Amygdala (tissue), 56 donors: ENCODE measurements around the gene IFT52.
"Not testable (repeated sequence)": the region's sequence is repeated elsewhere in the genome, so short reads cannot be mapped to it uniquely, and the experiment has no call there.

Source experiments
- DNase-seq, 56 donors: peaks; one replicate each; lab custom pipeline; 2025; lab: John Stamatoyannopoulos, UW

The IFT52 gene

GRCh38 chr20:43607278-43607677, 16.5 kb downstream of the IFT52 start:
- not testable (repeated sequence) for DNase-seq

- no peak for DNase-seq
These were observed 40.9 kb downstream of the IFT52 start for GRCh38 chr20:43631598-43631997.

GRCh38 chr20:43636429-43636828, 45.7 kb downstream of the IFT52 start:
- DNase-seq, result no peak

DNA sequence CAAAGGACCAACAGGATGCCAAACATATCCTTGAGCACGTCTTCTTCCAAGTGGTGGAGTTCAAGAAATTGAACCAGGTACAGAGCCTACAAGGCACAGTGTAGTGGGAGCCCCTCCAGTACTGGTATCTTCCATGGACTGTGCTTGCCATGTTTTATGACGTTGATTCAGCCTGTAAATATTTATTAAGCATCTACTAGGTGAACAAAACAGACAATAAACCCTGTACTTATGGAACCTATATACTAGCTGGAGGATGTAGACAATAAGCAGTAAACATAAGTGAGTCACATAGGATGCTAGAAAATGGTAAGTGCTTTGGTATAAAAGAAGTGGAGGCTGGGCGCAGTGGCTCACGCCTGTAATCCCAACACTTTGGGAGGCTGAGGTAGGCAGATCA, 51.8 kb downstream of the IFT52 start:
- DNase-seq, result no peak

DNA sequence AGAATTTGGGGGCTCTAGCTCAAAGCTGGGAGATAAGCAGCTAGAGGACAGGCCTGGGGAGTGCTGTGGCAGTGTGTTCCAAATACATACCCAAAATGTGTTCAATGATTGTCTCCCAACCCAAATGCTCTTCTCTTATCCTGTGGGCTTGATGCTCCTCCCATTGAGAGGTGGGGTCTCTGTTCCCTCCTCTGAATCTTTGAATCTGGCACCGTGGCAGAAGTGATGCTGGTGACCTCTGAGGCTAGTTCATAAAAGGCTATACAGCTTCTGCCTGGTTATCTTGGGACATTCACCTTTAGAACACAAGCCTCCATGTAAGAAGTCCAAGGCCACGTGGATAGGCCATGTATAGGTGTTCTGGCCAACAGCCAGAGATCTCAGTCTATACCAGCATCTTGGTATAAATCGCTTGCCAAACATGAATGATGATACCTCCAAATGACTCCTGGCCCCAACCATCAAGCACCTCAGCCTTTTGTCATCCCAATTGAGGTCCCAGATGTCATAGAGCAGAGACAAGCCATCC, 60.3 kb downstream of the IFT52 start:
- no peak for DNase-seq

- DNase-seq, result not testable (repeated sequence)
These were observed 61.0 kb downstream of the IFT52 start for GRCh38 chr20:43651650-43652184.

DNA sequence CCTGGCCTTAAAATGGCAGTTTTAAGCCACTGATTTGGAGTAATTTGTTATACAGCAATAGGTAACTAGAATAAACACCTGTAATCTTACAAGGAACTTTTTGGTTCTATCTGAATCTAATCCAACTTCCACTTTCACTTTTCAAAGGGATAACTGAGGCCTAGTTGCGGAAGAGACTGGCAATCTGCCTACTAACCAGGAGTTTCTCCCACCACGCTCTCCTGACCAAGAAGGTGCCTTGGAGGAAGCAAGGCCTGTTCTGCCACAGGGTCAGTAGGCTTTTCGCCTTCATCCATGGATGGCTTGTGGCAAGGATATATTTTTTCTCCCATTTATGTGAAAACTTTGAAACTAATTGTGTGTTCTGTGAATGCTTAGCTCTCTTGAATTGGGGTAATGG, 63.2 kb downstream of the IFT52 start:
- no peak for DNase-seq

DNA sequence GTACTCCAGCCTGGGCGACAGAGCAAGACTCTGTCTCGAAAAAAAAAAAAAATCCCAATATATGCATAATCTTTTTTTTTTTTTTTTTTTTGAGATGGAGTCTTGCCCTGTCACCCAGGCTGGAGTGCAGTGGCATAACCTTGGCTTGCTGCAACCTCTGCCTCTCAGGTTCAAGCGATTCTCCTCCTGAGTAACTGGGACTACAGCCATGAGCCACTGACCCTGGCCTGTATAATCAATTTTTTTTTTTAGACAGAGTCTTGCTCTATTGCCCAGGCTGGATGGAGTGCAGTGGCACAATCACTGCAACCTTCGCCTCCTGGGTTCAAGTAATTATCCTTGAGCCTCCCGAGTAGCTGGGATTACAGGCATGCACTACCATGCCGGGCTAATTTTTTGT, 64.4 kb downstream of the IFT52 start:
- not testable (repeated sequence) for DNase-seq

GRCh38 chr20:43655937-43656336, 65.2 kb downstream of the IFT52 start:
- DNase-seq, result no peak

GRCh38 chr20:43658069-43658722, 67.5 kb downstream of the IFT52 start:
- DNase-seq, result no peak

GRCh38 chr20:43658723-43659419, 68.1 kb downstream of the IFT52 start:
- DNase-seq, result no peak

DNA sequence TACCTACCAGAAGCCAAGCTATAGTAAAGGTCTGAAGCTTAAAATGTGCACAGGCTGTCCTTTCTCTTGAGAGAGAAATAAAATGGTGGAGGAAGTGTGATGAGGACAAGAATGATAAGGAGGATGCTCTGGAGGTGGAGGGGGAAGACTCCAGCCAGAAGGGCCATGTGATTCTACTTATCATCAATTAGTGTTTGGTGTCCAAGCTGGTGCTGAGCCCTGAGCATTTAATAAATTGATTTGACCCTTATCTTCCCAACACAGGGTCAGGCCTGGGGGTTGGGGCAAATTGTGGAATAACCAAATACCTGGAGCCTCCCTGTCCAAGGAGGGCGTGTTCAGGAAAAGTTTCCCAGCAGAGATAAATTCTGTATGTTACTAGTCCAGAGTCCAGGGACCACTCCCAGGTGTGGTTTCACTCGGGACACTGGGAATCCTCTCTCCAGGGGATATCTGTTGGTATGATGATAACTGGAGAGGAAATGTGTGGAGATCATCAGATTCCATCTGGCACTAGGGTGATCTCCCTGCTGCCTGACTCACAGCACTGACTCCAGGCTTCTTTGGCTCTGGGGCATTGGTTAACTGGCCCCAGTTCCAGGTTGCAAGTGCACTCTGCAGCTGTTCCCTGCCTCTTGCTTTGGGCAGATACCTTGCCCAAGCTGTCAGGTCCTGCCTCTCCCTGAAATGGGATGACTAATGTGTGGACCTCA, 72.4 kb downstream of the IFT52 start:
- no peak for DNase-seq

DNA sequence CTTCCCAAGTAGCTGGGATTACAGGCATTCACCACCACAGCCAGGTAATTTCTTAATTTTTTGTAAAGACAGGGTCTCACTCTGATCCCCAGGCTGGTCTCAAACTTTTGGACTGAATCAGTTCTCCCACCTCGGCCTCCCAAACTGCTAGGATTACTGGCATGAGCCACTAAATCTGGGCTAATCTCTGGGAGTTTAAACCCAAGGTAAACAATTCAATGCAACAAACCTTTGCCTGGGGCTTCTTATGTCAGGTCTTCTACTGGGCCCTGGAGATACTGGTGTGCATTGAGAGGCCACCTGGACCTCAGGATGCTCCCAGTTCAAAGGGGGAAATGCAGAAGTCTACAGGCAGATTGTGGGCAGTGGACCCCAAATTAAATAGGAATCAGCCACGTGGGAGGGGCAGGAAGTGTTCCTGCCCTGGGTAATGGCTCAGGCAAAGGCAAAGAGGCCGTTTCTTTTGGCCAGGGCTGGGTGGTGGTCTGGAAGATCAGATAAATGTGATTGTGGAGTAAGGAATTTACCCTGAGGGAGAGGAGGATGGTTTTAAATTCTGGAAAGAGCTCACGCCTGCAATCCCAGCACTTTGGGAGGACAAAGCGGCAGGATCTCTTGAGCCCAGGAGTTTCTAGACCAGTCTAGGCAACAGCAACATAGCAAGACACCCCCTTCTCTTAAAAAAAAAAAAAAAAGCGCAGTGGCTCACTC, 74.9 kb downstream of the IFT52 start:
- DNase-seq, result no peak

DNA sequence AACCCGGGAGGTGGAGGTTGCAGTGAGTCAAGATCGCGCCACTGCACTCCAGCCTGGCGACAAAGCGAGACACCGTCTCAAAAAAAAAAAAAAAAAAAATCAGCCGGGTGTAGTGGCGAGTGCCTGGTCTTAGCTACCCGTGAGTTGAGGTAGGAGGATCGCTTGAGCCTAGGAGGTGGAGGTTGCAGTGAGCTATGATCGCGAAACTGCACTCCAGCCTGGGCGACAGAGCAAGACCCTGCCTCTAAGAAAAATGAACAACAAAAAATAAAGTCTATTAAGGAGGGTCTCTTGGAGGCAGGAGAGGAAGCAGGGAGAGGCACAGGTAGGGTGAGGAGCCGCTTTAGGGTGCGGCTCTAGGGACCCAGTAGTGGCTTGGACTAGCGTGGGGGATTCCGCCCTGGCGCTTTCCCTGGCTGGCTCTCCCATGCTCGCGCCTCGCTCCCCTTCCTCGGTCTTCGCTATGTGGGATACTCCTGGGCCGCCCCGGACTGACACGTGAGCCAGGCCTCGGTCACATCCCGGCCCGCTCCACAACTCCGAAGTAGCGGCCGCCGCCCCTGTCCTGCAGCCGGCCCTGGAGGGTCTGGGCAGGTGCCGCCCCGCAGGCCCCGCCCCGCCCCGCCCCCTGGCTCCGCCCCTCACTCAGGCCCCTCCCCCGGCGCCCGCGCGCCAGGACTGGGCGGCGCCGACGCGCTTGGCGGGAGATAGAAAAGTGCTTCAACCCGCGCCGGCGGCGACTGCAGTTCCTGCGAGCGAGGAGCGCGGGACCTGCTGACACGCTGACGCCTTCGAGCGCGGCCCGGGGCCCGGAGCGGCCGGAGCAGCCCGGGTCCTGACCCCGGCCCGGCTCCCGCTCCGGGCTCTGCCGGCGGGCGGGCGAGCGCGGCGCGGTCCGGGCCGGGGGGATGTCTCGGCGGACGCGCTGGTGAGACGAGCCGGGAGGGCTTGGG, 75.9 kb downstream of the IFT52 start, which contains the start of gene MYBL2:
Gene MYBL2 (plus strand): TSS at position 739 of the 953 bp plus-strand sequence. CDS start 170 bp downstream, at position 909.
- peak in 8 of 56 donors; percentile 1 to 35 (median 2) for DNase-seq

- no peak for DNase-seq
These were observed 76.8 kb downstream of the IFT52 start for GRCh38 chr20:43667341-43668132.

DNA sequence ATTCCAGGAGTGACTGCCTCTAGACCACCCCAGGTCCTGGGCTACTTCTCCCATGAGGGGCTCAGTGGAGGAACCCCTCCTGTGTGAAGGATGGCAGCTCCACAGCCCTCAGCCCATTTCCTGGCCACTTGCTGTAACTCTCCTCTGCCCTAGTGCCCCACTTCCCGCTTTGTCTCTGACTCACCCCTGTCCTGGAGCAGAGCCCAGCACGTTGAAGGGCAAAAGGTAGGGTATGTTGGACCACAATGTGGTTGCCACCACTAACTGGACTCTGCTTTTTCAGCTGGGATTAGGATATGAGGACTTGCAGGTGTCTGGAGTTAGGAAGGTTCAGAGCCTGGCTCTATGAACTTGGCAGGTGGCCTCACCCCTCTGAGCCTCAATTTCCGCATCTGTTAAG, 78.6 kb downstream of the IFT52 start:
- DNase-seq, result no peak

DNA sequence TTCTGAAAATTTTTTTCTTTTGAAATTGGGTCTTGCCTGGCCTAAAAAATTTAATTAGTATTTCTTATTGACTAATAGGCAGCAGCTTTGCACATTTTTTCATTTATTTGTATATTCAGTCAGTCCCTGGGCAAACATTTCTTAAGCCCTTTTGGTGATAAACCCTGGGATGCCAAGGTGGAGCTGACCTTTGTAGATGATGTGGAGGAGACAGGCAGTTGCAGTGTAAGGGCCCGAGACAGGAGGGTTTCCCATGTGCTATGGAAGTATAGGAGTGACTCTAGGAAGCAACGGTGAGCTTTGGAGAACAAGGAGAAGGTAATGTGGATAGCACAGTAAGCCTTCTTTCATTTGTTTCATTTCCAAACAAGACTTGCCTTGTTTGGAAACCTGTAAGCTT, 79.7 kb downstream of the IFT52 start:
- no peak for DNase-seq

DNA sequence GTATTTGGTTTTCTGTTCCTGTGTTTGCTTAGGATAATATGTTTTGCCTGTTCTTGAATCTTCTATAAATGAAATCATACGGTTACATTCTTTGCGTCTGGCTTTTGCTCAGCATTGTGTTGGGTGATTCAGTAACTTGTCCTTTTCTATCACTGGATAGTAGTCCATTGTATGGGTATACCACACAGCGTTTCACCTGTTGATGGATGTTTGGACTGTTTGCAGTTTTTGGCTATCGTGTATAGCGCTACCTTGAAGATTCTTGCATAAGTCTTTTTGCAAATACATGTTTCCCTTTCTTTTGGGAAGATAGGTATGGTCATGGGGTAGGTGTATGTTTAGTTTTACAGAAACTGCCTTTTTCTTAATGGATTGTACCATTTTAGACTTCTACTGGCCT, 85.6 kb downstream of the IFT52 start:
- DNase-seq, result no peak
